ENCODE data around the gene C2orf92. TPM values are rescaled to one million over a fixed set of nuclear protein-coding genes. Genes with fewer than 3 reads are reported as not detected.

C2orf92 gene
- total RNA-seq, 1 experiment from 2014 or later = 3.0 TPM

GRCh38 chr2:97722227-97722626, 52.7 kb downstream of the C2orf92 start:
- Histone ChIP-seq H3K9me2 (replicated peaks; ENCODE audit: low read length) (no peaks in the 10 kb centered on the region), H3K27me3 (ENCODE audit: low read length) (no peaks in the 10 kb centered on the region), H3K4me2 (ENCODE audit: low read length) (no peak overlapping the region), H3K36me3 (ENCODE audit: low read depth, low read length) (no peaks in the 10 kb centered on the region), H3K27ac (ENCODE audit: low read length) (no peak overlapping the region), H3K9ac (ENCODE audit: low read length) (no peak overlapping the region), H3F3A (ENCODE audit: low read length, unreplicated experiment) (no peaks in the 10 kb centered on the region), H3K79me2 (ENCODE audit: low read length) (no peaks in the 10 kb centered on the region), H3K4me1 (ENCODE audit: insufficient read depth, low read length) (no peaks in the 10 kb centered on the region), H3K9me3 (ENCODE audit: low read length) (no peaks in the 10 kb centered on the region), H4K20me1 (ENCODE audit: low read length) (no peaks in the 10 kb centered on the region), H2AFZ (ENCODE audit: low read length) (no peak overlapping the region), H3K4me3 (ENCODE audit: low read length) (no peak overlapping the region)
- TF ChIP-seq EZH2phosphoT487 (IDR thresholded peaks at IDR 0.05; ENCODE audit: borderline replicate concordance, low read length) (no peak), CTCF (conservative IDR thresholded peaks at IDR 0.05; ENCODE audit: low read depth, low read length) (no peak)
- CTCF ChIA-PET = no interaction called here
- POLR2A ChIA-PET (ENCODE audit: unreplicated experiment) = no interaction called here
- ATAC-seq = no peak
- no peak for DNase-seq
- intact Hi-C loops (cut with micrococcal nuclease) = no loop called here
- no TSS peak for BruUV-seq (replicated peaks)

GRCh38 chr2:97723156-97724072, 53.9 kb downstream of the C2orf92 start:
- H3K4me1 ChIP-seq (ENCODE audit: insufficient read depth, low read length) = peaks cover 7% of the 10 kb centered on the region
- H3K9me2 ChIP-seq (replicated peaks; ENCODE audit: low read length) = no peaks in the 10 kb centered on the region
- no peak for ATAC-seq
- intact Hi-C loops (cut with micrococcal nuclease) = no loop called here
- no peak for DNase-seq
- H3K36me3 ChIP-seq (ENCODE audit: low read depth, low read length) = no peaks in the 10 kb centered on the region
- H3K9ac ChIP-seq (ENCODE audit: low read length) = no peak overlapping the region
- H3K4me2 ChIP-seq (ENCODE audit: low read length) = no peak overlapping the region
- no peaks in the 10 kb centered on the region for H3K9me3 ChIP-seq (ENCODE audit: low read length)
- H3K27ac ChIP-seq (ENCODE audit: low read length) = no peak overlapping the region
- no peaks in the 10 kb centered on the region for H3K27me3 ChIP-seq (ENCODE audit: low read length)
- H3K4me3 ChIP-seq (ENCODE audit: low read length) = no peak overlapping the region
- POLR2A ChIA-PET (ENCODE audit: unreplicated experiment) = no interaction called here
- no peaks in the 10 kb centered on the region for H3K79me2 ChIP-seq (ENCODE audit: low read length)
- BruUV-seq (replicated peaks) = no TSS peak
- H2AFZ ChIP-seq (ENCODE audit: low read length) = no peak overlapping the region
- no peaks in the 10 kb centered on the region for H4K20me1 ChIP-seq (ENCODE audit: low read length)
- no peak for TF ChIP-seq EZH2phosphoT487 (IDR thresholded peaks at IDR 0.05; ENCODE audit: borderline replicate concordance, low read length)
- CTCF ChIA-PET = no interaction called here
- no peaks in the 10 kb centered on the region for H3F3A ChIP-seq (ENCODE audit: low read length, unreplicated experiment)

- Histone ChIP-seq H3K4me1 (ENCODE audit: insufficient read depth, low read length) (peaks cover 9% of the 10 kb centered on the region), H3K36me3 (ENCODE audit: low read depth, low read length) (no peaks in the 10 kb centered on the region), H3K9ac (ENCODE audit: low read length) (no peak overlapping the region), H4K20me1 (ENCODE audit: low read length) (no peaks in the 10 kb centered on the region), H3K9me3 (ENCODE audit: low read length) (no peaks in the 10 kb centered on the region), H3K27me3 (ENCODE audit: low read length) (no peaks in the 10 kb centered on the region), H3F3A (ENCODE audit: low read length, unreplicated experiment) (no peaks in the 10 kb centered on the region), H3K9me2 (replicated peaks; ENCODE audit: low read length) (no peaks in the 10 kb centered on the region), H2AFZ (ENCODE audit: low read length) (no peak overlapping the region), H3K4me2 (ENCODE audit: low read length) (no peak overlapping the region), H3K79me2 (ENCODE audit: low read length) (no peaks in the 10 kb centered on the region), H3K27ac (ENCODE audit: low read length) (no peak overlapping the region), H3K4me3 (ENCODE audit: low read length) (no peak overlapping the region)
- POLR2A ChIA-PET (ENCODE audit: unreplicated experiment) = no interaction called here
- no TSS peak for BruUV-seq (replicated peaks)
- ATAC-seq (no peak), DNase-seq (no peak)
- CTCF ChIA-PET = no interaction called here
- intact Hi-C loops (cut with micrococcal nuclease) = no loop called here
- no peak for TF ChIP-seq CTCF (conservative IDR thresholded peaks at IDR 0.05; ENCODE audit: low read depth, low read length)
- no peak for TF ChIP-seq EZH2phosphoT487 (IDR thresholded peaks at IDR 0.05; ENCODE audit: borderline replicate concordance, low read length)
- no peak for TF ChIP-seq EZH2 (IDR thresholded peaks at IDR 0.05; ENCODE audit: low read length, unreplicated experiment)
These were observed 54.5 kb downstream of the C2orf92 start for GRCh38 chr2:97724073-97724410.
